ENCODE measurements around the gene RASL12. TPM values are rescaled to one million over a fixed set of nuclear protein-coding genes. Genes with fewer than 3 reads are reported as not detected.
A peak's percentile ranks its signal among the peaks of the same experiment; 100 is the strongest.
"Not testable (repeated sequence)": the region's sequence is repeated elsewhere in the genome, so short reads cannot be mapped to it uniquely, and the experiment has no call there.

The RASL12 gene
- polyA plus RNA-seq, 3 donors: 5.7 to 8.4 (median 5.7) TPM

DNA sequence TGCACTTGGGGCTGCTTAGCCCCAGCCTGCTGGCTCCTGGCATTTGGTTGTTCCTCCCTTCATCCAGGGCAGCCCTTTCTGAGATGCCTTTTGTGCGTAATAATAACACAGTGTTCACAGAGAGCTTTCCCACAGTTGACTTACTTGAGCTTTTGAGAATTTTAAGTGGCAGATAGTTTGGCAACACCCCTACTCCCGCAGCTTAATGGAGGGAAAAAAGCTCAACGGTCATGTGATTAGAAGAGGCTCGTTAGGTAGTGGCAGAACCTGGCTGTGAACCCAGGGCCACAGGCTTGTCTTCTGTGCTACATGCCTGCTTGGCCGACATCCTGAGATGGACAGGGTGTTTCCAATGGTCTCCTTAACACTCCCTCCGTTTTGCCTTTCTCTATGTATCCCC, 13.5 kb upstream of the RASL12 start:
- no peak for DNase-seq (ENCODE audit: extremely low read depth in 1 of 11, low read depth in 9 of 11, low spot score in 4 of 11)

GRCh38 chr15:65079580-65079979, 11.8 kb upstream of the RASL12 start:
- no peak for DNase-seq (ENCODE audit: extremely low read depth in 1 of 11, low read depth in 9 of 11, low spot score in 4 of 11)

- DNase-seq (ENCODE audit: extremely low read depth in 1 of 11, low read depth in 9 of 11, low spot score in 4 of 11): peak in 5 of 11 donors; percentile 46 to 60 (median 51)
These were observed 10.2 kb upstream of the RASL12 start for GRCh38 chr15:65077981-65078352.

- no peak for DNase-seq (ENCODE audit: extremely low read depth in 1 of 11, low read depth in 9 of 11, low spot score in 4 of 11)
These were observed 9.6 kb upstream of the RASL12 start for GRCh38 chr15:65077291-65077980.

GRCh38 chr15:65076486-65077290, 8.9 kb upstream of the RASL12 start, which contains the start of gene KBTBD13:
KBTBD13 (plus strand) TSS chr15:65076746; CDS start chr15:65076816, 70 bp downstream.
- DNase-seq (ENCODE audit: extremely low read depth in 1 of 11, low read depth in 9 of 11, low spot score in 4 of 11): no peak

GRCh38 chr15:65075607-65076395, 8.0 kb upstream of the RASL12 start:
- not testable (repeated sequence) for DNase-seq (ENCODE audit: extremely low read depth in 1 of 11, low read depth in 9 of 11, low spot score in 4 of 11)

GRCh38 chr15:65074946-65075345, 7.2 kb upstream of the RASL12 start:
- not testable (repeated sequence) for DNase-seq (ENCODE audit: extremely low read depth in 1 of 11, low read depth in 9 of 11, low spot score in 4 of 11)

DNA sequence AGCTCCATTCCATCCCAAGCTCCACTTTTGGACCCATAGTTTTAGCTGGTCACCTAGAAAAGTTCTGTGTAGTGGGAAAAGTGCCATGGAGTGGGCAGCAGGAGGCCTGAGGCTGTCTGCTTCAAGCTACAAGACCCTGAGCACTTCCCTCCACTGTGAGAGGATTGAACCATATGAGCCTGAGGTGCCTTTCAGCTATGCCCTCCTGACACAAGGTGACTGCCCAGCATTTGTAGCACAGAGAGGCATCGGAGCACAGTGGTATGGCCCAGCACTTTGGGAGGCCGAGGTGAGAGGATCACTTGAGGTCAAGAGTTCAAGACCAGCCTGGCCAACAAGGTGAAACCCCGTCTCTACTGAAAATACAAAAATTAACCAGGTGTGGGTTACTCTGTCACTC, 4.8 kb upstream of the RASL12 start:
- no peak for DNase-seq (ENCODE audit: extremely low read depth in 1 of 11, low read depth in 9 of 11, low spot score in 4 of 11)

DNA sequence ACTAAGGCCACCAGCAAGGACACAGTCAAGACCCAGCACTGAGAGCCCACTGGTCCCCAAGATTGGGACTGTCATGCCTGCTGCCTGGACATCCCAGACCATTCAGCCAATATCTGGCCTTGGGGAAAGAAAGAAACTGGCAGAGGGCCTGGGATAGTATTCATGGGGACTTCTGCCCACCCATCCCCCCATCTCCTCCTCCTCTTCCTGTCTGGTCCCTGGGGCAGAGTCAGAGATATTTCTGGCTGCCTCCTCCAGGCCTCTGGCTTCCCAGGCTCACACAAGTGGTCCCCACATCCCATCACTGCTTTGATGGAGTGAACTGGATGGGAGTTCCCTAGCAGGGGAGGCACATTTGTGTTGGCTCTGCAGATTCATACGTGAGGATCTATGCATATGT, 4.2 kb upstream of the RASL12 start:
- no peak for DNase-seq (ENCODE audit: extremely low read depth in 1 of 11, low read depth in 9 of 11, low spot score in 4 of 11)

GRCh38 chr15:65071381-65071811, 3.6 kb upstream of the RASL12 start:
- no peak for DNase-seq (ENCODE audit: extremely low read depth in 1 of 11, low read depth in 9 of 11, low spot score in 4 of 11)

- no peak for DNase-seq (ENCODE audit: extremely low read depth in 1 of 11, low read depth in 9 of 11, low spot score in 4 of 11)
These were observed 2.2 kb upstream of the RASL12 start for GRCh38 chr15:65069779-65070546.

DNA sequence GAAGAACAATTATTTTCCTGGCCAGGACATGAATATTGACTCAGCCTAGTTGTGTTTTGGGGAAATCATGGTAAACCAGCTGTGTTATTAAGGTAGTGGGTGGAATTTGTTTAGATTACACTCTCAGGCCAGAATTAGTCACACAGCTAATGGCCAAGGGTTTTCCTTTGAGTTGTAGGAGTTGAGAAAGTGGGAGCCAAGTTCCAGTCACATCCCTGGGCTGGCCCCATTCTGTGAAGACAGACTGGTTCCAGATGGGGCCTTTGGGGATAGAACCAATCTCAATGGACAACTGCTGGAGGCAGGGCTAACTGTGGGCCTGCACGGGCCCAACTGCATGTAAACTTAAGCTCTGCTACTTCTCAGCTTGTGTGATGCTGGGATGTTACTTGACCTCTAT, 1.4 kb upstream of the RASL12 start:
- DNase-seq (ENCODE audit: extremely low read depth in 1 of 11, low read depth in 9 of 11, low spot score in 4 of 11): no peak

DNA sequence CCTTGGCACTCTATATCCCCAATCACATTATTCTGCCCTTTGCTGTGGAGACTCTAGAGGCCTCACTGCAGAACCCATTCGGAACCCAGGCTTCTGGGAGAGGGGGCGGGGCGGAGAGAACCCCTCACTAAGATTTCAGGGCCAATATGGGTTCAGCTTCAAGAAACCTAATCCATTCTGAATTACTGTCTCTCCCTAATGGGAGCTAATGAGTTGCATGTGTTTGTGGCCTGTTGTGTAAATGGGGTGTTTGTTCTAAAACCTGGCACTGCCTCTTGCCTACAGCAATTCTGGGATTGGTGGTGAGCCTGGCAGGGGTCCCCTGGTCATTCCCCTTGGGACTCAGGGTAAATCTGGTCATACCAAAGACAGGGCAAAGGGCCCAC, 605 bp upstream of the RASL12 start:
- no peak for DNase-seq (ENCODE audit: extremely low read depth in 1 of 11, low read depth in 9 of 11, low spot score in 4 of 11)

DNA sequence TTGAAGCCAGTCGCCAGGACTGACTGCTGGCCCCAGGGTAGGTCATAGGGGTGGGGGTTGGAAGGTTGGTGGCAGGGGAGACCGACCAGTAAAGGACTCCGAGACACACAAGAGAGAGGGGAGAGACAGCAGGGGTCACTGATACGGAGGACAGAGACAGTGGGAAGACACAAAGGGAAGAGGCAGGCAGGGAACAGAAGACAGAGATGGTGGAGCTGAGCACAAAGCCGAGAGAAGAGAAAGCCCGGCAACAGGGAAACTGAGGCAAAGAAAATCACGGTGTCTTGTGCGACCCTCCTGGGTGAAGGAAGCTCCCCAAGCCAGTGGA, 510 bp downstream of the RASL12 start:
- DNase-seq (ENCODE audit: extremely low read depth in 1 of 11, low read depth in 9 of 11, low spot score in 4 of 11): no peak

DNA sequence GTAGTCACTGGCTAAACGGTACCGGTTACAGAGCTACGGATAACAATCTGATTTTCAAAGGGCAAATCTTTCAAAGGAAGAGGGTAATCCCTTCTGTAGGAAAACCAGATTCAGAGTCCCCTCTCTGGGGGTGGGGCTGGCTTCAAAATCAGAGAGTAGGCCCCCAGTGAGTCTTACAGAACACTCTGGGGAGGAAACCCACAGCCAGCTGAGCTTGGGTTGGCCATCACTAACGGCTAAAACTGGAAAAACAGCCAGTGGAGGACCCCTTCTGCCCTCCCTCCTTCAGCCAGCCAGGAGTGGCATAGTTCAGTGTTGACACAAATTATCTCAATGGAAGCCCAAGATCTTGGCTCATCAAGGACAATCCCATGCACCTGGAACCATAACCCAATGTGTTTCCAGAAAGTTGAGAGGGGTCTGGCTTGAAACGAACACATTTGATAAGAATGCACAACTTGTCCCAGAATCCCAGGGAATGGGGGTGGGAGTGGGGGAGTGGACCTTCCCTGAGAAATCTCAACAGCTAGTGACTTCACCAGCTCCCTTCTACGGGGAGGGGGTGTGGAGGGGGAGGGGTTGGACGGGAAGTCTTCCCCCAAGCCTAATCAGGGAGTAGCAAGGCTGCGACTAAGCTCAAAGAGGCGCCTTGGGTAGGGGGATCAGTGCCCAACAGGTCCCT, 1.0 kb downstream of the RASL12 start:
- no peak for DNase-seq (ENCODE audit: extremely low read depth in 1 of 11, low read depth in 9 of 11, low spot score in 4 of 11)

DNA sequence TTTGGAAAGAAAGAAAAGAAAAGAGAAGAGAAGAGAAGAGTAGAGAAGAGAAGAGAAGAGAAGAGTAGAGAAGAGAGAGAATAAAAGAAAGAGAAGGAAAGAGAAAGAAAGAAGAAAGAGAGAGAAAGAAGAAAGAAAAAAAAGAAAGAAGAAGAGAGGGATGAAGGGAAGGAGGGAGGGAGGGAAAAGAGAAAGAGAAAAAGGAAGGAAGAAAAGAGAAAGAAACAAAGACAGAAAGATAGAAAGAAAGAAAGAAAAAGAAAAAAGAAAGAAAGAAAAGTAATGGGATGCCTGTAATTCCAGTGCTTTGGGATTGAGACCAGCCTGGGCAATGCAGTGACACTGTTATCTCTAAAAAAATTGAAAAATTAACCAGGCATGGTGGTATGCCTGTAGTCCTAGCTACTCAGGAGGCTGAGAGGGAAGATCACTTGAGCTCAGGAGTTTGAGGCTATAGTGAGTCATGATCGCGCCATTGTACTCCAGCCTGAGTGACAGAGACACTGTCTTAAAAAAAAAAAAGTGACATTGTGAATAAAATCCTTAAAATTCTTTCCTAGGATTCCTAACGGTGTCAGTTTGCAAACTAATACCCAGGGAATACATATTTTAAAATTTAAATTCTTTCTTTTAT, 1.7 kb downstream of the RASL12 start:
- no peak for DNase-seq (ENCODE audit: extremely low read depth in 1 of 11, low read depth in 9 of 11, low spot score in 4 of 11)

- DNase-seq (ENCODE audit: extremely low read depth in 1 of 11, low read depth in 9 of 11, low spot score in 4 of 11): no peak
These were observed 5.1 kb downstream of the RASL12 start for GRCh38 chr15:65062726-65063125.

DNA sequence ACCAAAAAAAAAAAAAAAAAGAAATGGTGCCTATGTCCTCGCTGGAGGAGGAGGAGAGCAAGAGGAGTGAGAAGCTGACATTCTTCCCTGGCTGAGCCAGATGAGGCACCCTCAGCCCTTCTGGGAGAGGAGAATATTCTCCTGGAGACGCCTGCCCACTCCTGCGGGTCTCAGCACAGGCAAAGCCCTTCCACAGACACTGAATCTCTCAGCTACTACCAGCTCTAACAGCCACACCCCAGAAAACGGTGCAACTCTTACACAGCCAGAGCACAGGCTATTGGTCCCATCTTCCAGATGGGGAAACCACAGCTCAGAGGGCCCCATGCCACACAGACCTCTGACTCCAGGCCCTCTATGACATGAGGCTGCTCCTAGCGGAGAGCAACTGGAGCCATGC, 5.7 kb downstream of the RASL12 start:
- no peak for DNase-seq (ENCODE audit: extremely low read depth in 1 of 11, low read depth in 9 of 11, low spot score in 4 of 11)

Data from renal cortex interstitium (tissue), 11 donors.